Adipocyte (in vitro differentiated cells): ENCODE data around the gene CCND1.
"Not testable (repeated sequence)": the region's sequence is repeated elsewhere in the genome, so short reads cannot be mapped to it uniquely, and the experiment has no call there.

Experiments used
- DNase-seq: peaks from one replicate; pipeline ENCODE4 v3.0.0-alpha.2; 2015; ENCODE audit warnings: low read depth
- H3K27me3 ChIP-seq: replicated peaks from 2 replicates; pipeline ENCODE4 v1.7.0; 2013; ENCODE audit warnings: mild to moderate bottlenecking, low read length, moderate library complexity; ENCODE audit not compliant: control insufficient read depth, insufficient read depth
- H3K36me3 ChIP-seq: 2 replicates; pipeline ENCODE4 v1.7.0; 2013; ENCODE audit warnings: low read length, mild to moderate bottlenecking, moderate library complexity; ENCODE audit not compliant: control insufficient read depth, insufficient read depth, severe bottlenecking
- H3K4me1 ChIP-seq: 2 replicates; pipeline ENCODE4 v1.7.0; 2013; ENCODE audit warnings: mild to moderate bottlenecking, low read length, moderate library complexity; ENCODE audit not compliant: control insufficient read depth, insufficient read depth
- H3K4me3 ChIP-seq: 2 replicates; pipeline ENCODE4 v1.7.0; 2013; ENCODE audit warnings: mild to moderate bottlenecking, low read length, moderate library complexity
- H3K9ac ChIP-seq: 2 replicates; pipeline ENCODE4 v1.7.0; 2013; ENCODE audit warnings: mild to moderate bottlenecking, low read length, moderate library complexity
- H3K9me3 ChIP-seq: 2 replicates; pipeline ENCODE4 v1.7.0; 2013; ENCODE audit warnings: mild to moderate bottlenecking, low read length, moderate library complexity; ENCODE audit not compliant: control insufficient read depth

The CCND1 gene

GRCh38 chr11:69620683-69621290 lies 20.2 kb upstream of the CCND1 start:
- peaks cover 9% of the 10 kb centered on the region for H3K4me1 ChIP-seq
- DNase-seq = no peak
- H3K27me3 ChIP-seq = no peaks in the 10 kb centered on the region
- no peaks in the 10 kb centered on the region for H3K9me3 ChIP-seq
- no peak overlapping the region for H3K9ac ChIP-seq
- H3K36me3 ChIP-seq = no peaks in the 10 kb centered on the region
- H3K4me3 ChIP-seq = no peak overlapping the region

GRCh38 chr11:69622097-69622681 lies 18.8 kb upstream of the CCND1 start:
- H3K4me1 ChIP-seq, H3K9ac ChIP-seq, H3K4me3 ChIP-seq, H3K27me3 ChIP-seq, DNase-seq, H3K36me3 ChIP-seq, H3K9me3 ChIP-seq: not testable (repeated sequence)

GRCh38 chr11:69624293-69624692 lies 16.7 kb upstream of the CCND1 start:
- Histone ChIP-seq H3K4me1 (peaks cover 5% of the 10 kb centered on the region), H3K9me3 (no peaks in the 10 kb centered on the region), H3K27me3 (no peaks in the 10 kb centered on the region), H3K36me3 (no peaks in the 10 kb centered on the region), H3K9ac (no peak overlapping the region), H3K4me3 (no peak overlapping the region)
- no peak for DNase-seq

GRCh38 chr11:69625476-69625875 lies 15.5 kb upstream of the CCND1 start:
- Histone ChIP-seq H3K4me1 (peaks cover 3% of the 10 kb centered on the region), H3K9ac (no peak overlapping the region), H3K36me3 (no peaks in the 10 kb centered on the region), H3K4me3 (no peak overlapping the region), H3K9me3 (peaks cover 8% of the 10 kb centered on the region), H3K27me3 (no peaks in the 10 kb centered on the region)
- no peak for DNase-seq

GRCh38 chr11:69627551-69627950 lies 13.4 kb upstream of the CCND1 start:
- Histone ChIP-seq H3K27me3 (no peaks in the 10 kb centered on the region), H3K4me1 (no peaks in the 10 kb centered on the region), H3K4me3 (no peak overlapping the region), H3K9me3 (peaks cover 8% of the 10 kb centered on the region), H3K36me3 (no peaks in the 10 kb centered on the region), H3K9ac (no peak overlapping the region)
- DNase-seq = no peak

GRCh38 chr11:69630017-69630416 lies 10.9 kb upstream of the CCND1 start:
- no peak overlapping the region for H3K4me3 ChIP-seq
- H3K9ac ChIP-seq = no peak overlapping the region
- peaks cover 8% of the 10 kb centered on the region for H3K9me3 ChIP-seq
- no peaks in the 10 kb centered on the region for H3K27me3 ChIP-seq
- no peak for DNase-seq
- H3K4me1 ChIP-seq = no peaks in the 10 kb centered on the region
- H3K36me3 ChIP-seq = no peaks in the 10 kb centered on the region

GRCh38 chr11:69630424-69630823 lies 10.5 kb upstream of the CCND1 start:
- Histone ChIP-seq H3K9me3 (peaks cover 8% of the 10 kb centered on the region), H3K4me3 (no peak overlapping the region), H3K27me3 (no peaks in the 10 kb centered on the region), H3K4me1 (no peaks in the 10 kb centered on the region), H3K9ac (no peak overlapping the region), H3K36me3 (no peaks in the 10 kb centered on the region)
- DNase-seq = no peak

GRCh38 chr11:69632900-69633299 lies 8.1 kb upstream of the CCND1 start:
- peaks cover 8% of the 10 kb centered on the region for H3K9me3 ChIP-seq

GRCh38 chr11:69634069-69634468 lies 6.9 kb upstream of the CCND1 start:
- no peaks in the 10 kb centered on the region for H3K27me3 ChIP-seq
- H3K4me1 ChIP-seq = peaks cover 18% of the 10 kb centered on the region
- no peak for DNase-seq
- no peak overlapping the region for H3K9ac ChIP-seq
- H3K9me3 ChIP-seq = peaks cover 8% of the 10 kb centered on the region
- no peaks in the 10 kb centered on the region for H3K36me3 ChIP-seq
- no peak overlapping the region for H3K4me3 ChIP-seq

More at GRCh38 chr11:69632900-69633299, 8.1 kb upstream of the CCND1 start:
- H3K4me3 ChIP-seq = no peak overlapping the region
- DNase-seq = no peak
- H3K9ac ChIP-seq = no peak overlapping the region
- H3K36me3 ChIP-seq = no peaks in the 10 kb centered on the region
- no peaks in the 10 kb centered on the region for H3K27me3 ChIP-seq
- peaks cover 15% of the 10 kb centered on the region for H3K4me1 ChIP-seq

GRCh38 chr11:69634590-69634989 lies 6.4 kb upstream of the CCND1 start:
- DNase-seq = no peak
- Histone ChIP-seq H3K36me3 (no peaks in the 10 kb centered on the region), H3K9me3 (peaks cover 6% of the 10 kb centered on the region), H3K9ac (no peak overlapping the region), H3K27me3 (no peaks in the 10 kb centered on the region), H3K4me1 (peaks cover 18% of the 10 kb centered on the region), H3K4me3 (no peak overlapping the region)

GRCh38 chr11:69635195-69635594 lies 5.8 kb upstream of the CCND1 start:
- no peaks in the 10 kb centered on the region for H3K9me3 ChIP-seq
- DNase-seq = no peak
- H3K27me3 ChIP-seq = no peaks in the 10 kb centered on the region
- H3K9ac ChIP-seq = no peak overlapping the region
- no peaks in the 10 kb centered on the region for H3K36me3 ChIP-seq
- H3K4me3 ChIP-seq = no peak overlapping the region
- H3K4me1 ChIP-seq = peaks cover 24% of the 10 kb centered on the region
